T47D (cell line): ENCODE results near the gene TMEM92.
"Not testable (repeated sequence)": the region's sequence is repeated elsewhere in the genome, so short reads cannot be mapped to it uniquely, and the experiment has no call there.

Experiments used
- DNase-seq, 2 experiments: peaks; one replicate each; pipeline versions ENCODE4 v3.0.0 to v3.0.0-alpha.2; 2011 to 2012; ENCODE audit warnings: low read depth in 1 of 2, low spot score in 1 of 2
- JUND ChIP-seq: IDR thresholded peaks from 2 replicates; pipeline ENCODE4 v1.6.1; 2012; ENCODE audit warnings: low read depth
- in situ Hi-C: cut with HindIII; loops from 2 replicates; pipeline ENCODE4 v1.10.0; 2016; ENCODE audit warnings: low sequenced_read_pairs, low pct_unique_long_range_greater_than_20kb

Gene TMEM92

GRCh38 chr17:50265212-50265611, 9.1 kb upstream of the TMEM92 start:
- in situ Hi-C loops: no loop called here
- no peak for TF ChIP-seq JUND
- DNase-seq: peak in 1 of 2 experiments; percentile 43

- no peak for DNase-seq
- in situ Hi-C loops: no loop called here
- no peak for TF ChIP-seq JUND
Measured at GRCh38 chr17:50265690-50266315, 8.5 kb upstream of the TMEM92 start.

GRCh38 chr17:50266384-50267073, 7.7 kb upstream of the TMEM92 start:
- peak; percentile 85 to 87 for DNase-seq
- in situ Hi-C loops: no loop called here
- TF ChIP-seq JUND: no peak

- in situ Hi-C loops: no loop called here
- no peak for DNase-seq
- TF ChIP-seq JUND: no peak
Measured at GRCh38 chr17:50267074-50267841, 7.0 kb upstream of the TMEM92 start.

GRCh38 chr17:50268026-50268425, 6.2 kb upstream of the TMEM92 start:
- DNase-seq: no peak
- in situ Hi-C loops: no loop called here
- no peak for TF ChIP-seq JUND

- TF ChIP-seq JUND: no peak
- in situ Hi-C loops: no loop called here
- no peak for DNase-seq
Measured at GRCh38 chr17:50268743-50269275, 5.5 kb upstream of the TMEM92 start.

- in situ Hi-C loops: no loop called here
- no peak for TF ChIP-seq JUND
- peak in 1 of 2 experiments; percentile 80 for DNase-seq
Measured at GRCh38 chr17:50269477-50270434, 4.5 kb upstream of the TMEM92 start.

GRCh38 chr17:50270435-50271362, 3.6 kb upstream of the TMEM92 start:
- no peak for TF ChIP-seq JUND
- in situ Hi-C loops: no loop called here
- no peak for DNase-seq

- DNase-seq, in situ Hi-C loops: not testable (repeated sequence)
Measured at GRCh38 chr17:50271363-50271750, 2.9 kb upstream of the TMEM92 start.

- no peak for DNase-seq
- no peak for TF ChIP-seq JUND
- in situ Hi-C loops: no loop called here
Measured at GRCh38 chr17:50272246-50272645, 2.0 kb upstream of the TMEM92 start.
